ENCODE measurements around the gene MGST3.

MGST3 gene

DNA sequence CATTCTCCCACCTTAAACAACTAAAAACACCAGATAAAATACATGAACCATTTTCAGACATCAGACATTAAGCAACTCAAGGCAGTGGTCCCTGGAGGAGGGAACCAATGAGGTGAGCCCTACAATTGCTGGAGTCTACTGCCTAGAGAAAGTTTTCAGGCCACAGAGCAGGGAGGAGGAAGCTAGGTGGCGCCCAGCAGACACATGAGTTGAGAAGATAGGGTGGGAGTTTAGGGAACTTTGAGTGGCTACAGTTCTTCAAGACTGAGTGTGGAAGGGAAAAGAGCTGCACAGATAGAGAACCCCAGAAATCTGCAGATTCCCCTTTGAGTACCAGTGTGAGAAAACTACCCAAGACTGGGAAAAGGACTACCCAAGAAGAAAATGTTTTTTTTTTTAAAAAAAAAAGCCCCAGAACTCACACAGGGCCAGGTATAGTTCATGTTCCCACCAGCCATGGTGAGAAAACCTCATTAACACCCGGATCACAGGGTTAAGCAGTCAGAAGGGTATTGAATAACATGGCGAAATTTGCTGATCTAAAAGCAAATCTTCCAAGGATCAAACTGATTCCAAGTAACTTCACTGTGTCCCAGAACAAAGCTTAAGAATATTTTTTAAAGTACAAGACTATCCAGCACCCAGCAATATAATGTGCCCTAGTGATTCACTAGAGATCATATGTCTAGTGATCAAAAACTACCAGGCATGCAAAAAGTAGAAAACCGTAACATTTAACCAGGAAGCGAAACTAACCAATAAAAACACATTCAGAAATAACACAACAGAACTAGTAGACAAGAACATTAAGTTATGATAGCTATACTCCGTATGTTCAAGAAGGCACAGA lies 55.3 kb downstream of the MGST3 start:
- H3K27me3 ChIP-seq (ENCODE audit: insufficient read depth, low read length, poor library complexity), result no peaks in the 10 kb centered on the region
- peaks cover 85% of the 10 kb centered on the region for H3K79me2 ChIP-seq (ENCODE audit: insufficient read depth, low read length)
- H3K36me3 ChIP-seq (ENCODE audit: insufficient read depth, low read length), result peaks cover 70% of the 10 kb centered on the region
- H3K9ac ChIP-seq (ENCODE audit: low read depth, low read length), result no peak overlapping the region
- H3K4me2 ChIP-seq (ENCODE audit: insufficient read depth, low read length), result no peak overlapping the region
- no peaks in the 10 kb centered on the region for H3K4me1 ChIP-seq (ENCODE audit: insufficient read depth, low read length)
- no peak for DNase-seq
- H2AFZ ChIP-seq (ENCODE audit: low read depth, low read length), result no peak overlapping the region
- H3K4me3 ChIP-seq (ENCODE audit: low read depth in 1 of 2, low read length in 2 of 2), result no peak overlapping the region
- peak; percentile 53; the same call in 2 of the 3 replicates for ATAC-seq (ENCODE audit: insufficient read depth, low read depth)
- no peak overlapping the region for H3K27ac ChIP-seq (ENCODE audit: low read length)
- peaks cover 14% of the 10 kb centered on the region; the same call in 1 of the 2 replicates for H4K20me1 ChIP-seq (ENCODE audit: insufficient read depth, low read length)
- H3K9me3 ChIP-seq (ENCODE audit: insufficient read depth, low read length, severe bottlenecking), result no peaks in the 10 kb centered on the region
- TF ChIP-seq, protein P1, sequence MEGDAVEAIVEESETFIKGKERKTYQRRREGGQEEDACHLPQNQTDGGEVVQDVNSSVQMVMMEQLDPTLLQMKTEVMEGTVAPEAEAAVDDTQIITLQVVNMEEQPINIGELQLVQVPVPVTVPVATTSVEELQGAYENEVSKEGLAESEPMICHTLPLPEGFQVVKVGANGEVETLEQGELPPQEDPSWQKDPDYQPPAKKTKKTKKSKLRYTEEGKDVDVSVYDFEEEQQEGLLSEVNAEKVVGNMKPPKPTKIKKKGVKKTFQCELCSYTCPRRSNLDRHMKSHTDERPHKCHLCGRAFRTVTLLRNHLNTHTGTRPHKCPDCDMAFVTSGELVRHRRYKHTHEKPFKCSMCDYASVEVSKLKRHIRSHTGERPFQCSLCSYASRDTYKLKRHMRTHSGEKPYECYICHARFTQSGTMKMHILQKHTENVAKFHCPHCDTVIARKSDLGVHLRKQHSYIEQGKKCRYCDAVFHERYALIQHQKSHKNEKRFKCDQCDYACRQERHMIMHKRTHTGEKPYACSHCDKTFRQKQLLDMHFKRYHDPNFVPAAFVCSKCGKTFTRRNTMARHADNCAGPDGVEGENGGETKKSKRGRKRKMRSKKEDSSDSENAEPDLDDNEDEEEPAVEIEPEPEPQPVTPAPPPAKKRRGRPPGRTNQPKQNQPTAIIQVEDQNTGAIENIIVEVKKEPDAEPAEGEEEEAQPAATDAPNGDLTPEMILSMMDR (IDR thresholded peaks at IDR 0.05; ENCODE audit: borderline replicate concordance, extremely low read depth, low read length, poor library complexity, severe bottlenecking), result peak; percentile 47
- no peak for TF ChIP-seq EZH2 (IDR thresholded peaks at IDR 0.05; ENCODE audit: borderline replicate concordance, low read depth, low read length, severe bottlenecking)

DNA sequence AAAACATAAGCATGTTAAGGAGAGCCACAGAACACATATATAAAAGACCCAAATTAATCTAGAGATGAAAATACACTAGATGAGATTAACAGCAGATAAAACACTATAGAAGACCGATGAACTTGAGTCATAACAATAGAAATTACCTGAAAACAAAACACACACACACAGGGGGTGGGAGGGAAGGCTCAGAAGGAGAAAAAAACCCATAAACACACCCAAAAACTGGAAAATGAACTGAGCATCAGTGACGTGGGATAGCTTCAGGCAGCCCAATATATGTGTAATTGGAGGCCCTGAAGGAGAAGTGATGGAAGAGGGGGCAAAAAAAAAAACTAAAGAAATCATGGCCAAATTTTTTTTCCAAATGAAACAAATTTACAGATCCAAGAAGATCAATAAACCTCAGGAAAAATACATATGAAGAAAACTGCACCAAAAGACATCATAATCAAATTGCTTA lies 56.0 kb downstream of the MGST3 start:
- Histone ChIP-seq H3K79me2 (ENCODE audit: insufficient read depth, low read length) (peaks cover 90% of the 10 kb centered on the region), H3K36me3 (ENCODE audit: insufficient read depth, low read length) (peaks cover 68% of the 10 kb centered on the region)

DNA sequence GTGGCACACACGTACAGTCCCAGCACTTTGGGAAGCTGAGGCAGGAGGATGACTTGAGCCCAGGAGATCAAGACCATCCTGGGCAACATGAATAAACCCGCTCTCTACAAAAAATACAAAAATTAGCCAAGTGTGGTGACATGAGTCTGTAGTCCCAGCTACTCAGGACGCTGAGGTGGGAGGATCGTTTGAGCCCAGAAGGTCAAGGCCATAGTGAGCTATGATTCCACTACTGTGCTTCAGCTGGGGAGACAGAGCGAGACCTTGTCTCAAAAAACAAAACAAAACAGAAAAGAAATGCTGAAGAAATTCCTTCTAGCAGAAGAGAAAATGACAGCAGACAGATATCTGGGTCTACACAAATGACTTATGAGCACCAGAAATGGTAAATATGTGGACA lies 57.0 kb downstream of the MGST3 start:
- Histone ChIP-seq H3K27ac (ENCODE audit: low read length) (no peak overlapping the region), H3K79me2 (ENCODE audit: insufficient read depth, low read length) (peaks cover 86% of the 10 kb centered on the region), H3K27me3 (ENCODE audit: insufficient read depth, low read length, poor library complexity) (no peaks in the 10 kb centered on the region), H3K4me1 (ENCODE audit: insufficient read depth, low read length) (no peaks in the 10 kb centered on the region), H3K4me2 (ENCODE audit: insufficient read depth, low read length) (no peak overlapping the region), H3K9ac (ENCODE audit: low read depth, low read length) (no peak overlapping the region), H3K9me3 (ENCODE audit: insufficient read depth, low read length, severe bottlenecking) (no peaks in the 10 kb centered on the region), H3K36me3 (ENCODE audit: insufficient read depth, low read length) (peaks cover 57% of the 10 kb centered on the region), H3K4me3 (ENCODE audit: low read depth in 1 of 2, low read length in 2 of 2) (no peak overlapping the region), H4K20me1 (ENCODE audit: insufficient read depth, low read length) (peaks cover 14% of the 10 kb centered on the region; the same call in 1 of the 2 replicates), H2AFZ (ENCODE audit: low read depth, low read length) (no peak overlapping the region)
- no peak for ATAC-seq (ENCODE audit: insufficient read depth, low read depth)
- no peak for DNase-seq
- TF ChIP-seq, protein P1 (IDR thresholded peaks at IDR 0.05; ENCODE audit: borderline replicate concordance, extremely low read depth, low read length, poor library complexity, severe bottlenecking), result no peak
- TF ChIP-seq EZH2 (IDR thresholded peaks at IDR 0.05; ENCODE audit: borderline replicate concordance, low read depth, low read length, severe bottlenecking), result no peak

More for the DNA sequence above, 56.0 kb downstream of the MGST3 start:
- no peak for ATAC-seq (ENCODE audit: insufficient read depth, low read depth)
- H3K9ac ChIP-seq (ENCODE audit: low read depth, low read length), result no peak overlapping the region
- H3K4me1 ChIP-seq (ENCODE audit: insufficient read depth, low read length), result no peaks in the 10 kb centered on the region
- no peak overlapping the region for H2AFZ ChIP-seq (ENCODE audit: low read depth, low read length)
- H3K4me2 ChIP-seq (ENCODE audit: insufficient read depth, low read length), result no peak overlapping the region
- H3K27me3 ChIP-seq (ENCODE audit: insufficient read depth, low read length, poor library complexity), result no peaks in the 10 kb centered on the region
- peaks cover 14% of the 10 kb centered on the region; the same call in 1 of the 2 replicates for H4K20me1 ChIP-seq (ENCODE audit: insufficient read depth, low read length)
- no peak overlapping the region for H3K27ac ChIP-seq (ENCODE audit: low read length)
- DNase-seq, result no peak
- no peak for TF ChIP-seq EZH2 (IDR thresholded peaks at IDR 0.05; ENCODE audit: borderline replicate concordance, low read depth, low read length, severe bottlenecking)
- TF ChIP-seq, protein P1 (IDR thresholded peaks at IDR 0.05; ENCODE audit: borderline replicate concordance, extremely low read depth, low read length, poor library complexity, severe bottlenecking), result no peak
- H3K4me3 ChIP-seq (ENCODE audit: low read depth in 1 of 2, low read length in 2 of 2), result no peak overlapping the region
- no peaks in the 10 kb centered on the region for H3K9me3 ChIP-seq (ENCODE audit: insufficient read depth, low read length, severe bottlenecking)

Data from DND-41 (cell line).